Activated naive CD4-positive, alpha-beta T cell treated with anti-CD3 and anti-CD28 coated beads, Interleukin-2, amount 50 U/mL, for 24 hours (primary cell): Measurements from ENCODE around the gene OXGR1.
"Not testable (repeated sequence)": the region's sequence is repeated elsewhere in the genome, so short reads cannot be mapped to it uniquely, and the experiment has no call there.

ENCODE experiments used
- H3K27ac Mint-ChIP-seq: one replicate; pipeline ENCODE4 v1.8.0; 2021; ENCODE audit warnings: mild to moderate bottlenecking, mixed read lengths
- H3K27me3 Mint-ChIP-seq: one replicate; pipeline ENCODE4 v1.8.0; 2021; ENCODE audit warnings: mixed read lengths
- H3K36me3 Mint-ChIP-seq: one replicate; pipeline ENCODE4 v1.8.0; 2021; ENCODE audit warnings: mixed read lengths
- H3K4me1 Mint-ChIP-seq: one replicate; pipeline ENCODE4 v1.8.0; 2021; ENCODE audit warnings: mixed read lengths
- H3K4me3 Mint-ChIP-seq: one replicate; pipeline ENCODE4 v1.8.0; 2021; ENCODE audit warnings: mild to moderate bottlenecking, mixed read lengths
- H3K9me3 Mint-ChIP-seq: one replicate; pipeline ENCODE4 v1.8.0; 2021; ENCODE audit warnings: mixed read lengths

Gene OXGR1

DNA sequence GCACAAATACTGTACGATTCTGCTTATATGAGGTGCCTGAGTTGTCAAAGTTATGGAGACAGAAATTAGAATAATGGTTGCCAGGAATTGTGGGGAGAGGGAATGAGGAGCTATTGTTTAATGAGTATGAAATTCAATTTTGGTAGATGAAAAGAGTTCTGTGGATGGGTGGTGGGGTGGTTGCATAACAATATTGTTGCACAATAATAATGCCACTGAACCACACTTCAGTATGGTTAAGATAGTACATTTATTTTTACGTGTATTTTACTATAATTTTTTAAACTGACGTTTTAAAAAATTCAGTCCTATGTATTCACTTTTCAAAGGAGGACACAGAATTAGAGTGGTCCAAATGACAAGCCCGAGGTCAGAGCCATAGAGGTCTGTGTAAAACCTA is 1.8 kb upstream of the OXGR1 start:
- Mint-ChIP-seq H3K27ac (no peak overlapping the region), H3K4me3 (no peak overlapping the region), H3K36me3 (no peaks in the 10 kb centered on the region), H3K4me1 (no peaks in the 10 kb centered on the region), H3K27me3 (peaks cover 51% of the 10 kb centered on the region), H3K9me3 (peaks cover 9% of the 10 kb centered on the region)

DNA sequence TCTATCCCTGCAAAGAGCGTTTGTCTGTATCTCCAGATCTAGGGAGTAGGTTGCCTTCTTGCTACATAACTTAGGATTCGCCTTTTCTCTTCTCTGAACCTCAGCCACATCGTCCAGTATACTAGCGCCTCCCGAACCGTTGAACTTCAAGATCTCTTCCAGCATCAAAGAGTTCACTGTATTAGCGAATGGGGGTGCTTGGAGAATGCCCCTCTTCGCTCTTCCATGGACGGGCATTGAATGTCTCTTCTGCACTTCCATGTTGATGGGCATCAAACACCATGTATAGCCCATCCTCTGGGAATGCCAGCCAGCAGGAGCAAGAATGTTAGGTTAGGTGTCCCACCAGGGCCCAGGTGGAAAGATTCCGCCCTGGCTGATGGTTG is 575 bp upstream of the OXGR1 start:
- no peaks in the 10 kb centered on the region for H3K4me1 Mint-ChIP-seq
- no peak overlapping the region for H3K4me3 Mint-ChIP-seq
- no peak overlapping the region for H3K27ac Mint-ChIP-seq
- peaks cover 47% of the 10 kb centered on the region for H3K27me3 Mint-ChIP-seq
- no peaks in the 10 kb centered on the region for H3K36me3 Mint-ChIP-seq
- peaks cover 9% of the 10 kb centered on the region for H3K9me3 Mint-ChIP-seq

DNA sequence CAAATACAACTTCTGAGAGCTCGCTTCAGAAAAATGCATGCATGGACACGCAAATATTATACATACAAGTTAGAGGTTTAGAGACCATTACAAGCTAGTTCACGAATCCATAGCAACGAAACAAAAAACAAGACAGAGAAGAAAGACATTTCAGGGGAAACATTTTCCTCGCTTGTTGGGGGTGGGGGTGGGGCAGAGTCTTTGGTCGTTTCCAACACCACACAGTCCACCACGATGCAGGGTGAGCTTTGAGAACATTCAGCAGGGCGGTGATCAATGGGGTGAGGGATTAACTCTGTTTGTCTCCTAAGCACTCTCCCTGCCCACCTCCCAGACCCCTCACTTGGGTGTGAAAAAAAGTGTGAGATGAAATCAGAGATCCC is 651 bp downstream of the OXGR1 start:
- no peak overlapping the region for H3K4me3 Mint-ChIP-seq
- peaks cover 5% of the 10 kb centered on the region for H3K9me3 Mint-ChIP-seq
- H3K4me1 Mint-ChIP-seq = no peaks in the 10 kb centered on the region
- H3K36me3 Mint-ChIP-seq = no peaks in the 10 kb centered on the region
- H3K27me3 Mint-ChIP-seq = peaks cover 40% of the 10 kb centered on the region
- H3K27ac Mint-ChIP-seq = no peak overlapping the region

DNA sequence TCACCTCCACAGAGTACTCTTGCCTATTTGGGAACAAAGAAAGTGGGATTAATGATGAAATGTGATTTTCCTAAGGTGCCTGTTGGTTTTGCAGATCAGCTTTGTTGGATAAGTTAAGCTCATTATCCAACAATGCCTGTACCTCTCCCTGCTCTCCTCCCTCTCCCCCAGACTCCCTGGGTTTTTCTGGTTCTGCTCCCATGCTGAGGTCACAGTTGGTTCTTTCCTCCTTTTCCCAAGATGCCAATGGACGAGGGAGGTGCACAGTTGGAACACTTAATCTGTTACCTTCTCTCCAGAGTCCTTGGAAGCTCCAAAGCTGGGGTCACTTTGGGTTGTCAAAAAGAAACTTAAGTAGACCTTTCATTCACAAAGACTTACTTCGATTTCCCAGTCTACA is 1.6 kb downstream of the OXGR1 start:
- no peaks in the 10 kb centered on the region for H3K4me1 Mint-ChIP-seq
- peaks cover 5% of the 10 kb centered on the region for H3K9me3 Mint-ChIP-seq
- no peak overlapping the region for H3K27ac Mint-ChIP-seq
- H3K4me3 Mint-ChIP-seq = no peak overlapping the region
- H3K27me3 Mint-ChIP-seq = peaks cover 41% of the 10 kb centered on the region
- H3K36me3 Mint-ChIP-seq = no peaks in the 10 kb centered on the region

DNA sequence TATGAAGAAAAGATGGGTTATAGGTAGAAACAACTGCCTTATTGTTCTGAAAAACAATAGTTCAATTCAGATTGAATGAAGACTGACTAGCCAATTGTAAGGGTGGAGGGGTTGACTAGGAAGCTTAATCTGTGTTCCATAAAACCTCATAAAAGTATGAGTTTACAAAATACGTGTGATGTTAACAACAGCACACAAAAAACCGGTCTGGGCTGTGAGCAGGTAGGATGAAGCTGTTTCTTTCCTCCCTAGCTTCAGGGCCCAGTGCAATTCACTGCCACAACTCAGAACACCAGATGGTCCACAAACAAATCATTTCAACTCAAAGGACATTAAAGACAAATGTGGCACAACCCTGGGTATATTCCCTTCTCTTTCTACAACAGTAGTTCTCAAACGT is 3.2 kb downstream of the OXGR1 start:
- no peaks in the 10 kb centered on the region for H3K4me1 Mint-ChIP-seq
- no peaks in the 10 kb centered on the region for H3K36me3 Mint-ChIP-seq
- peaks cover 36% of the 10 kb centered on the region for H3K27me3 Mint-ChIP-seq
- peaks cover 5% of the 10 kb centered on the region for H3K9me3 Mint-ChIP-seq
- H3K27ac Mint-ChIP-seq = no peak overlapping the region
- no peak overlapping the region for H3K4me3 Mint-ChIP-seq

- Mint-ChIP-seq H3K9me3 (peaks cover 5% of the 10 kb centered on the region), H3K27me3 (peaks cover 20% of the 10 kb centered on the region), H3K4me3 (no peak overlapping the region), H3K36me3 (no peaks in the 10 kb centered on the region), H3K4me1 (peaks cover 3% of the 10 kb centered on the region), H3K27ac (no peak overlapping the region)
These were observed 5.8 kb downstream of the OXGR1 start for GRCh38 chr13:96988441-96988840.

GRCh38 chr13:96984051-96984508 is 10.2 kb downstream of the OXGR1 start:
- no peaks in the 10 kb centered on the region for H3K36me3 Mint-ChIP-seq
- H3K4me3 Mint-ChIP-seq = no peak overlapping the region
- peaks cover 14% of the 10 kb centered on the region for H3K4me1 Mint-ChIP-seq
- H3K9me3 Mint-ChIP-seq = peaks cover under 1% of the 10 kb centered on the region
- H3K27ac Mint-ChIP-seq = no peak overlapping the region
- H3K27me3 Mint-ChIP-seq = peaks cover 5% of the 10 kb centered on the region

DNA sequence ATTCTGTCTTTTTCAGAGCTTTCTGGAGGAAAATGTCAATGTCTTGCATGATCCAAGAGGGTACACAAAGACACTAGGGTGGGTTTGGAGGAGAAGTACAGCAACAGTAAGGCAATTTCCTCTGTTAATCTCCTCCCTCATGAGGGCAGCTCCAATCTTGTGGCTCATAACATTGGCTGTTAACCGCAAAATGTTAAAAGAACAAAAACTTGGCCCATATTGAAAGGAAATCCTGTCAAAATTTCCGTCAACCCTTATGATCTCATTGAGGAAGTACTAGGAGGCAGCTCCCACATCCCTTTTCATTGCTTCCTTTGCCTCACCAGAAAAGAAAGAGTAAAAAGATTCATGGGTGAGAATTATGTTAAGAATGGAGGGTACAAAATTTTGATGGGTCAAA is 11.6 kb downstream of the OXGR1 start:
- no peaks in the 10 kb centered on the region for H3K36me3 Mint-ChIP-seq
- H3K4me1 Mint-ChIP-seq = peaks cover 14% of the 10 kb centered on the region
- H3K9me3 Mint-ChIP-seq = peaks cover 11% of the 10 kb centered on the region
- H3K27ac Mint-ChIP-seq = no peak overlapping the region
- no peak overlapping the region for H3K4me3 Mint-ChIP-seq
- peaks cover 9% of the 10 kb centered on the region for H3K27me3 Mint-ChIP-seq

DNA sequence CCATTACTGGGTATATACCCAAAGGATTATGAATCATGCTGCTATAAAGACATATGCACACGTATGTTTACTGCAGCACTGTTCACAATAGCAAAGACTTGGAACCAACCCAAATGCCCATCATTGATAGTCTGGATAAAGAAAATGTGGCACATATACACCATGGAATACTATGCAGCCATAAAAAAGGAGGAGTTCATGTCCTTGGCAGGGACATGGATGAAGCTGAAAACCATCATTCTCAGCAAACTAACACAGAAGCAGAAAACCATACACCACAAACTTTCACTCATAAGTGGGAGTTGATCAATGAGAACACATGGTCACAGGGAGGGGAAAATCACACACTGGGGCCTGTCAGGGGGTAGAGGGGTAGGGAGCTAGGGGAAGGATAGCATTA is 14.4 kb downstream of the OXGR1 start:
- peaks cover 16% of the 10 kb centered on the region for H3K27me3 Mint-ChIP-seq
- peaks cover 14% of the 10 kb centered on the region for H3K4me1 Mint-ChIP-seq
- H3K9me3 Mint-ChIP-seq = peaks cover 21% of the 10 kb centered on the region
- not testable (repeated sequence) for H3K36me3 Mint-ChIP-seq, H3K27ac Mint-ChIP-seq, H3K4me3 Mint-ChIP-seq

DNA sequence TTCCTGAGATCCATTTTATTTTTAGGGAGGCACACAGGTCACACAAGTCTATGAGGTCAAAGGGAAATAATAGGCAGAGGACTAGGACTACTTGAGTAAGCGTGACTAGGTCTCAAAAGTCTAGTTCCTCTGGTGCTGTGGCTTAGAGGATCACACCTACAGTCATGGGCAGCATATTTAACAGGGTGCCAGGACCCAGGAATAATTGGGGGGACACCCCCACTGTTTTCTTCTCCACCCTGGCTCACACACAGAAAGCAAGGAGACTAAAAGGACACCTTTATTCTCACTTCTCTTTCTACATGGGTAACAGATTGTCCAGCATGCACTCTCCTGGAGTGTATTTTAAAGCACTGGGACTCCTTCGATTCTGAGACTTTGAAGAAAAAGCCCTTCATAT is 26.2 kb downstream of the OXGR1 start:
- no peak overlapping the region for H3K4me3 Mint-ChIP-seq
- peaks cover 25% of the 10 kb centered on the region for H3K9me3 Mint-ChIP-seq
- peaks cover 2% of the 10 kb centered on the region for H3K36me3 Mint-ChIP-seq
- H3K27me3 Mint-ChIP-seq = no peaks in the 10 kb centered on the region
- H3K4me1 Mint-ChIP-seq = no peaks in the 10 kb centered on the region
- H3K27ac Mint-ChIP-seq = no peak overlapping the region

DNA sequence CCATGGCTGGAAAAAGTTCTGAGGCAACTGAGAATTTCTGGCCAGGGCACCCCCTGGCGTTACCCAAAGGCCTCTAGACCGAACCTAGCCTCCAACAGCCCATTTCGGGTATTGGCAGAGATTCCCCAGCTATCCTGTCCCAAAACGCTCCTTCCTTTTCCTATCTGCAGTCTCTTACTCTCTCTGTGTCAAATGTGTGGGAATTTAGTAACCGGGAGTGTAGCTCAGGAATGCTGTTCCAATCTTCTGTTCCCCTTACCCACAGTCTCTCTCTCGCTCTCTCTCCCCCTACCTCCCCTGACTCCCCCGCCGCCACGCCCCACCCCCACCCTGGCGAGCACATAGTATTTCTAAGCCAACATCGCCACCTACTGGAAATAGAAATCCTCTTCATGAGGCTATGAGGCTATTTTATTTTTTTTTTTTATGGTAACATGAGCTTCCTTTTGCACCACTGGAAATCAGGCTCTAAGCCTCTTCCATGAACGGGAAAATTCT is 27.0 kb downstream of the OXGR1 start:
- H3K4me1 Mint-ChIP-seq = no peaks in the 10 kb centered on the region
- H3K36me3 Mint-ChIP-seq = peaks cover 2% of the 10 kb centered on the region
- H3K9me3 Mint-ChIP-seq = peaks cover 29% of the 10 kb centered on the region
- H3K4me3 Mint-ChIP-seq = no peak overlapping the region
- H3K27ac Mint-ChIP-seq = no peak overlapping the region
- peaks cover 1% of the 10 kb centered on the region for H3K27me3 Mint-ChIP-seq

- H3K27ac Mint-ChIP-seq = no peak overlapping the region
- H3K27me3 Mint-ChIP-seq = peaks cover 1% of the 10 kb centered on the region
- no peaks in the 10 kb centered on the region for H3K4me1 Mint-ChIP-seq
- H3K36me3 Mint-ChIP-seq = peaks cover 2% of the 10 kb centered on the region
- peaks cover 29% of the 10 kb centered on the region for H3K9me3 Mint-ChIP-seq
- no peak overlapping the region for H3K4me3 Mint-ChIP-seq
These were observed 27.7 kb downstream of the OXGR1 start for GRCh38 chr13:96966415-96967102.

DNA sequence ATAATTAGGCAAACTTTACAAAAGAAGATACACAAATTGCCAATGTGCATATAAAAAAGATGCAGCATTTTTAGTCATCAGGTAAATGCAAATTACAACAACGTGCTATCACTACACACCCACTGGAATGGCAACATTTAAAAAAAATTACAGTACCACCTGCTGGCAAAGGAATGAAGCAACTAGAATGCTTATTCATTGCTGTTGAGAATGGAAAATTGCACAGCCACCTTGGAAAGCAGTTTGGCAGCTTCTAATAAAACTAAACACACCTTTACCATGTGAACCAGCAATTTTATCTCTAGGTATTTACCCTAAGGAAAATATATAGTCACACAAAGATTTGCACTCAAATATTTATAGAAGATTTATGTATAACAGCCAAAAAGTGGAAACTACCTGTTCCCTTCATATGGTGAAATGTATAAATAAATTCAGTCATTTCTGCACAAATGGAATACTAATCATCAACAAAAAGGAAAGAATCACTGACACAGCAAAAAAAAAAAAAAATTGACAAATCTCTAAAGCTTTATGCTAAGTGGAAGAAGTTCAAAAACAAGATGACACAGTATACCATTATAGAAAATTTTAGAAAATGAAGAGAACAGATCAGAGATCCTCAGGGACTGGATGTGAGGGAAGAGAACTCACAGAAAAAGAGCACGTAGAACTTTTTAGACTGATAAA is 30.3 kb downstream of the OXGR1 start:
- peaks cover 2% of the 10 kb centered on the region for H3K36me3 Mint-ChIP-seq
- peaks cover 3% of the 10 kb centered on the region for H3K27me3 Mint-ChIP-seq
- no peak overlapping the region for H3K27ac Mint-ChIP-seq
- no peaks in the 10 kb centered on the region for H3K4me1 Mint-ChIP-seq
- H3K9me3 Mint-ChIP-seq = peaks cover 22% of the 10 kb centered on the region
- no peak overlapping the region for H3K4me3 Mint-ChIP-seq

- peaks cover 6% of the 10 kb centered on the region for H3K27me3 Mint-ChIP-seq
- H3K4me1 Mint-ChIP-seq = no peaks in the 10 kb centered on the region
- no peaks in the 10 kb centered on the region for H3K36me3 Mint-ChIP-seq
- no peak overlapping the region for H3K4me3 Mint-ChIP-seq
- H3K9me3 Mint-ChIP-seq = peaks cover 9% of the 10 kb centered on the region
- H3K27ac Mint-ChIP-seq = no peak overlapping the region
These were observed 33.9 kb downstream of the OXGR1 start for GRCh38 chr13:96960379-96960778.

DNA sequence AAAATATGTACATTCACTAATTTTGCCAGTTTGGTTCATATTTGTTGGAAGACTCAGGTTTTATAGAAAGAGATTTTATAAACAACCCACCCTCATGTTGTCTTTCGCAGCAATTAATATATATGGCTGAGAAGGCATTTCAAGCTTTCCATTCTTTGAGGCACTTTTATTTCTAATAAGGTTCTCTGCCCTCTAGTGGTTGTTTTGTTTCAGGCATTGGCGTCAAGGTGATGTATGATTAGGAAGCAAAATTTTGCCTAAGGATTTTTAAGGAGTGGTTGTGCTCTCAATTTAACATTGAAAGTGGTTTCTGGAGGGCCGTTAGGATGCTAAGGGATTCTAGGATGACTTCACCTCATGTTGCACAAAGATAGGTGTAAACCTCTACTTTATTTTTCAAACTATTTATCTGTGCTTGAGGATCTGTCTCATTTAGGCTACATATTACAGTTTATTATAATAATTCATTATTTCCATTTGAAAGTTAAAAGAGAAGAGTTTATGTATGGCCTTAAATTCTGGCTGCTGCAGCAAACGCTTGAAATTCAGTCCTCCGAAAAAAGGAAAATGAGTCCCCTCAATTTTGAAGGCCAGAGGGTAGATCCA is 35.9 kb downstream of the OXGR1 start:
- Mint-ChIP-seq H3K27me3 (peaks cover 6% of the 10 kb centered on the region), H3K4me3 (no peak overlapping the region), H3K9me3 (peaks cover 5% of the 10 kb centered on the region), H3K4me1 (no peaks in the 10 kb centered on the region), H3K27ac (no peak overlapping the region), H3K36me3 (no peaks in the 10 kb centered on the region)

GRCh38 chr13:96952595-96952994 is 41.7 kb downstream of the OXGR1 start:
- Mint-ChIP-seq H3K27me3 (peaks cover 6% of the 10 kb centered on the region), H3K9me3 (no peaks in the 10 kb centered on the region), H3K36me3 (no peaks in the 10 kb centered on the region), H3K27ac (no peak overlapping the region), H3K4me1 (no peaks in the 10 kb centered on the region), H3K4me3 (no peak overlapping the region)
